HG03039 (cell line): Measurements from ENCODE around the gene ZNF74.
"Not testable (repeated sequence)": the region's sequence is repeated elsewhere in the genome, so short reads cannot be mapped to it uniquely, and the experiment has no call there.

Experiments used
- ATAC-seq: cut with Tn5 transposase; IDR thresholded peaks from one replicate; pipeline ENCODE4 v1.9.1; 2021; ENCODE audit warnings: mild to moderate bottlenecking, moderate library complexity; ENCODE audit not compliant: unreplicated experiment

Gene ZNF74

GRCh38 chr22:20393705-20394476 is at the start of gene ZNF74:
ZNF74 (plus strand) TSS chr22:20394151; CDS start chr22:20394629, 478 bp downstream.
- no peak for ATAC-seq

GRCh38 chr22:20346553-20346952 is 47.4 kb upstream of the ZNF74 start:
- ATAC-seq, result not testable (repeated sequence)

GRCh38 chr22:20352536-20352935 is 41.4 kb upstream of the ZNF74 start:
- ATAC-seq, result not testable (repeated sequence)

GRCh38 chr22:20354238-20354975 is 39.5 kb upstream of the ZNF74 start:
- ATAC-seq, result no peak

- ATAC-seq, result not testable (repeated sequence)
Measured at GRCh38 chr22:20355939-20356636, 37.9 kb upstream of the ZNF74 start.

- not testable (repeated sequence) for ATAC-seq
Measured at GRCh38 chr22:20356906-20357305, 37.0 kb upstream of the ZNF74 start.

GRCh38 chr22:20357967-20358366 is 36.0 kb upstream of the ZNF74 start:
- ATAC-seq, result not testable (repeated sequence)

- not testable (repeated sequence) for ATAC-seq
Measured at GRCh38 chr22:20358503-20359239, 35.3 kb upstream of the ZNF74 start.

GRCh38 chr22:20360261-20360660 is 33.7 kb upstream of the ZNF74 start:
- not testable (repeated sequence) for ATAC-seq

GRCh38 chr22:20360866-20361751 is 32.8 kb upstream of the ZNF74 start:
- not testable (repeated sequence) for ATAC-seq

- not testable (repeated sequence) for ATAC-seq
Measured at GRCh38 chr22:20361752-20362229, 32.2 kb upstream of the ZNF74 start.

- not testable (repeated sequence) for ATAC-seq
Measured at GRCh38 chr22:20362403-20362802, 31.5 kb upstream of the ZNF74 start.

- ATAC-seq, result not testable (repeated sequence)
Measured at GRCh38 chr22:20364335-20365260, 29.4 kb upstream of the ZNF74 start.

- not testable (repeated sequence) for ATAC-seq
Measured at GRCh38 chr22:20366841-20367240, 27.1 kb upstream of the ZNF74 start.

GRCh38 chr22:20368875-20369274 is 25.1 kb upstream of the ZNF74 start:
- not testable (repeated sequence) for ATAC-seq

- not testable (repeated sequence) for ATAC-seq
Measured at GRCh38 chr22:20371687-20372086, 22.3 kb upstream of the ZNF74 start.

GRCh38 chr22:20372406-20372854 is 21.5 kb upstream of the ZNF74 start:
- not testable (repeated sequence) for ATAC-seq

- ATAC-seq, result not testable (repeated sequence)
Measured at GRCh38 chr22:20373195-20373706, 20.7 kb upstream of the ZNF74 start.
